Left kidney (tissue), 2 donors: Measurements from ENCODE around the gene SYTL1. TPM values are rescaled to one million over a fixed set of nuclear protein-coding genes. Genes with fewer than 3 reads are reported as not detected.

Experiments used
- DNase-seq: peaks from one replicate; pipeline ENCODE4 v3.0.0-alpha.2; 2013
- polyA plus RNA-seq: library from polyadenylated mRNA; unstranded; fragments of 120-200 nt; gene quantifications from one replicate; pipeline ENCODE4 v1.2.1, GENCODE V29; 2013; ENCODE audit not compliant: insufficient read length

Gene SYTL1
- polyA plus RNA-seq, 1 donor: 7.6 TPM

GRCh38 chr1:27403065-27403726 is 61.4 kb downstream of the SYTL1 start:
- no peak for DNase-seq

Other genes starting within 250 kb of the SYTL1 start
- gene SLC9A1, start 186.9 kb upstream of the SYTL1 start, polyA plus RNA-seq: 28.2 TPM
- 43.8 TPM for gene WDTC1, start 107.4 kb upstream of the SYTL1 start, polyA plus RNA-seq
- gene TMEM222, start 19.9 kb upstream of the SYTL1 start, polyA plus RNA-seq: 38.7 TPM
- gene MAP3K6, start 24.9 kb downstream of the SYTL1 start, polyA plus RNA-seq: 7.1 TPM
- 1.1 TPM for gene FCN3, start 32.8 kb downstream of the SYTL1 start, polyA plus RNA-seq
- gene CD164L2, start 41.3 kb downstream of the SYTL1 start, polyA plus RNA-seq: 0.13 TPM
- 1.0 TPM for gene GPR3, start 50.6 kb downstream of the SYTL1 start, polyA plus RNA-seq
- 150 TPM for gene WASF2, start 148.1 kb downstream of the SYTL1 start, polyA plus RNA-seq